Endodermal cell (in vitro differentiated cells): ENCODE results near the gene IGF2. TPM values are rescaled to one million over a fixed set of nuclear protein-coding genes. Genes with fewer than 3 reads are reported as not detected.

Experiments
- DNase-seq: peaks from one replicate; pipeline ENCODE4 v3.0.0-alpha.2; 2017
- H3K27ac ChIP-seq: 2 replicates; pipeline ENCODE4 v1.5.1; 2013; ENCODE audit warnings: mild to moderate bottlenecking, low read depth, low read length, moderate library complexity
- H3K27me3 ChIP-seq: 2 replicates; pipeline ENCODE4 v1.6.1; 2013; ENCODE audit warnings: mild to moderate bottlenecking, low read length, moderate library complexity; ENCODE audit not compliant: insufficient read depth, control insufficient read depth, poor library complexity, severe bottlenecking
- H3K36me3 ChIP-seq: 2 replicates; pipeline ENCODE4 v1.7.0; 2013; ENCODE audit warnings: mild to moderate bottlenecking, low read length, moderate library complexity; ENCODE audit not compliant: control insufficient read depth, insufficient read depth
- H3K4me1 ChIP-seq: one replicate; pipeline ENCODE4 v1.7.0; 2013; ENCODE audit warnings: low read length; ENCODE audit not compliant: control insufficient read depth, insufficient read depth
- H3K4me3 ChIP-seq: 2 replicates; pipeline ENCODE4 v1.5.1; 2013; ENCODE audit warnings: mild to moderate bottlenecking, low read length, moderate library complexity
- H3K9ac ChIP-seq: 2 replicates; pipeline ENCODE4 v1.6.1; 2013; ENCODE audit warnings: mild to moderate bottlenecking, low read length, moderate library complexity; ENCODE audit not compliant: poor library complexity, severe bottlenecking; ENCODE audit errors: extremely low read depth
- H3K9me3 ChIP-seq: 2 replicates; pipeline ENCODE4 v1.6.1; 2013; ENCODE audit warnings: mild to moderate bottlenecking, low read length, moderate library complexity; ENCODE audit not compliant: control insufficient read depth
- H3K27ac Mint-ChIP-seq: 2 replicates; pipeline ENCODE4 v1.8.0; 2020; ENCODE audit warnings: mixed read lengths
- H3K27me3 Mint-ChIP-seq: 2 replicates; pipeline ENCODE4 v1.8.0; 2021; ENCODE audit warnings: mild to moderate bottlenecking, mixed read lengths; ENCODE audit not compliant: insufficient read depth
- H3K36me3 Mint-ChIP-seq: 2 replicates; pipeline ENCODE4 v1.8.0; 2020; ENCODE audit warnings: low read depth, mixed read lengths
- H3K4me1 Mint-ChIP-seq: 2 replicates; pipeline ENCODE4 v1.8.0; 2020; ENCODE audit warnings: mixed read lengths
- H3K4me3 Mint-ChIP-seq: 2 replicates; pipeline ENCODE4 v1.8.0; 2020; ENCODE audit warnings: mild to moderate bottlenecking, moderate library complexity, mixed read lengths
- H3K9me3 Mint-ChIP-seq: 2 replicates; pipeline ENCODE4 v1.8.0; 2020; ENCODE audit warnings: mild to moderate bottlenecking, mixed read lengths
- CTCF ChIP-seq: fragments of 200-600 bp; sonication (generic); conservative IDR thresholded peaks from 2 replicates; pipeline ENCODE4 v1.5.0; 2021; ENCODE audit warnings: antibody characterized with exemption, mild to moderate bottlenecking
- WGBS, 2 experiments: methylation state at CpG; one replicate each; pipeline versions ENCODE4 v1.1.5 to v1.1.7; 2013; ENCODE audit warnings: missing lambda C conversion rate in 2 of 2, mixed read lengths in 1 of 2; ENCODE audit not compliant: insufficient coverage in 1 of 2, insufficient read length in 1 of 2; 5-methylcytosine and 5-hydroxymethylcytosine counted together
- total RNA-seq, 2 donors: library from RNA; stranded (reverse); fragmentation: NEBNext Ultra II Directional in 1 of 2; extraction: Animal tissue kit (Norgen Biotek cat#: 25700) in 1 of 2; gene quantifications; 2 replicates in 1 of 2; 3 replicates in 1 of 2; pipeline ENCODE4 v1.2.1, GENCODE V29; 2021

IGF2 gene
- total RNA-seq, 2 donors from 2014 or later = 0.80 to 5.1 TPM

- no peak overlapping the region for H3K4me3 ChIP-seq
- peaks cover 34% of the 10 kb centered on the region for H3K27me3 ChIP-seq
- H3K4me3 Mint-ChIP-seq = no peak overlapping the region
- no peaks in the 10 kb centered on the region for H3K36me3 ChIP-seq
- peaks cover 48% of the 10 kb centered on the region for H3K27me3 Mint-ChIP-seq
- no peaks in the 10 kb centered on the region for H3K9me3 ChIP-seq
- 8 to 9% methylated on average over 19 to 22 of the region's 22 CpGs for WGBS, 2 experiments
- H3K9me3 Mint-ChIP-seq = no peaks in the 10 kb centered on the region
- peaks cover 13% of the 10 kb centered on the region for H3K4me1 Mint-ChIP-seq
- peaks cover 14% of the 10 kb centered on the region for H3K4me1 ChIP-seq
- DNase-seq = peak; percentile 95
- peak; percentile 80 for TF ChIP-seq CTCF
- no peak overlapping the region for H3K9ac ChIP-seq
- no peak overlapping the region for H3K27ac ChIP-seq
- no peaks in the 10 kb centered on the region for H3K36me3 Mint-ChIP-seq
- H3K27ac Mint-ChIP-seq = no peak overlapping the region
Observed at GRCh38 chr11:2151500-2152257, 12.5 kb upstream of the IGF2 start.

GRCh38 chr11:2149864-2150847, 11.0 kb upstream of the IGF2 start:
- Histone ChIP-seq H3K4me1 (peaks cover 14% of the 10 kb centered on the region), H3K9me3 (no peaks in the 10 kb centered on the region), H3K36me3 (no peaks in the 10 kb centered on the region), H3K4me3 (no peak overlapping the region), H3K27ac (no peak overlapping the region), H3K27me3 (peaks cover 49% of the 10 kb centered on the region), H3K9ac (no peak overlapping the region)
- WGBS, 2 experiments = 32 to 51% methylated on average over 6 to 11 of the region's 11 CpGs
- peak; percentile 85 for TF ChIP-seq CTCF
- DNase-seq = peak; percentile 67
- Mint-ChIP-seq H3K36me3 (no peaks in the 10 kb centered on the region), H3K27me3 (peaks cover 61% of the 10 kb centered on the region), H3K4me1 (peaks cover 13% of the 10 kb centered on the region), H3K4me3 (no peak overlapping the region), H3K9me3 (no peaks in the 10 kb centered on the region), H3K27ac (peak overlapping the region; percentile 66)

- H3K27ac Mint-ChIP-seq = no peak overlapping the region
- Histone ChIP-seq H3K27me3 (peaks cover 56% of the 10 kb centered on the region), H3K36me3 (no peaks in the 10 kb centered on the region), H3K27ac (no peak overlapping the region), H3K9me3 (no peaks in the 10 kb centered on the region), H3K4me3 (no peak overlapping the region), H3K9ac (no peak overlapping the region), H3K4me1 (peaks cover 14% of the 10 kb centered on the region)
- H3K4me1 Mint-ChIP-seq = peaks cover 13% of the 10 kb centered on the region
- no peak overlapping the region for H3K4me3 Mint-ChIP-seq
- no peaks in the 10 kb centered on the region for H3K9me3 Mint-ChIP-seq
- TF ChIP-seq CTCF = no peak
- no peaks in the 10 kb centered on the region for H3K36me3 Mint-ChIP-seq
- 59 to 78% methylated on average over 6 to 8 of the region's 8 CpGs for WGBS, 2 experiments
- H3K27me3 Mint-ChIP-seq = peaks cover 68% of the 10 kb centered on the region
- no peak for DNase-seq
Observed at GRCh38 chr11:2149460-2149859, 10.3 kb upstream of the IGF2 start.
